GM13977 (cell line): ENCODE measurements around the gene HIVEP3.

Source experiments
- DNase-seq: peaks from one replicate; pipeline ENCODE4 v3.0.0; 2012; ENCODE audit warnings: low spot score
- in situ Hi-C: fragments of 300-500 bp; cut with MboI; formaldehyde crosslinking; loops from one replicate; pipeline ENCODE4 v1.12.0; 2022; ENCODE audit warnings: low sequenced_read_pairs, low pct_unique_long_range_greater_than_20kb, mixed read lengths, inconsistent platforms; ENCODE audit not compliant: unreplicated experiment
- TF ChIP-seq, protein P1 (sequence below): IDR thresholded peaks from 2 replicates; pipeline ENCODE4 v1.5.1; 2012; ENCODE audit warnings: mild to moderate bottlenecking, control low read depth; ENCODE audit not compliant: insufficient read depth; ENCODE audit errors: extremely low read depth, missing control alignments

HIVEP3 gene

DNA sequence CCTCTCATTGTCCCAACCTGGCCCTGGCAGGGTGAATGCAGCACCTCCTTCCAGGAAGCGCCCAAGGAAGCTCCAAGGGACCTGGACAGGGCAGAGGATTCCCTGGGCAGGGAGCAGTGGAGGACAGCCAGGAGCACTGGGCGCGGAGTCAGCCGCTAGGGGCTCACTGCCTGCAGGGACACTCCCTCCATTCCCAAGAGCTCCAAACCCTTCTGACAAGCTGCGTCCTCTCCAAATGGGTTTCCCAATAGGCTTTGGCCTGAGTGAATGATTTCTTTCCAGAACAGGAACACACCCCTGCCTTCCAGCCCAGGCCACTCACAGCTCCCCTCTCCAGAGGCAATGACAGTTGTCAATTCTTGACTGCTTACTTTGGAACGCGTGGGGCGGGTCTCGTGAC lies 305.8 kb downstream of the HIVEP3 start:
- TF ChIP-seq, protein P1, sequence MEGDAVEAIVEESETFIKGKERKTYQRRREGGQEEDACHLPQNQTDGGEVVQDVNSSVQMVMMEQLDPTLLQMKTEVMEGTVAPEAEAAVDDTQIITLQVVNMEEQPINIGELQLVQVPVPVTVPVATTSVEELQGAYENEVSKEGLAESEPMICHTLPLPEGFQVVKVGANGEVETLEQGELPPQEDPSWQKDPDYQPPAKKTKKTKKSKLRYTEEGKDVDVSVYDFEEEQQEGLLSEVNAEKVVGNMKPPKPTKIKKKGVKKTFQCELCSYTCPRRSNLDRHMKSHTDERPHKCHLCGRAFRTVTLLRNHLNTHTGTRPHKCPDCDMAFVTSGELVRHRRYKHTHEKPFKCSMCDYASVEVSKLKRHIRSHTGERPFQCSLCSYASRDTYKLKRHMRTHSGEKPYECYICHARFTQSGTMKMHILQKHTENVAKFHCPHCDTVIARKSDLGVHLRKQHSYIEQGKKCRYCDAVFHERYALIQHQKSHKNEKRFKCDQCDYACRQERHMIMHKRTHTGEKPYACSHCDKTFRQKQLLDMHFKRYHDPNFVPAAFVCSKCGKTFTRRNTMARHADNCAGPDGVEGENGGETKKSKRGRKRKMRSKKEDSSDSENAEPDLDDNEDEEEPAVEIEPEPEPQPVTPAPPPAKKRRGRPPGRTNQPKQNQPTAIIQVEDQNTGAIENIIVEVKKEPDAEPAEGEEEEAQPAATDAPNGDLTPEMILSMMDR = no peak
- in situ Hi-C loops = no loop called here
- no peak for DNase-seq

- no peak for DNase-seq
- in situ Hi-C loops = no loop called here
- TF ChIP-seq, protein P1 = no peak
These were observed 306.7 kb downstream of the HIVEP3 start for GRCh38 chr1:41611932-41612450.

DNA sequence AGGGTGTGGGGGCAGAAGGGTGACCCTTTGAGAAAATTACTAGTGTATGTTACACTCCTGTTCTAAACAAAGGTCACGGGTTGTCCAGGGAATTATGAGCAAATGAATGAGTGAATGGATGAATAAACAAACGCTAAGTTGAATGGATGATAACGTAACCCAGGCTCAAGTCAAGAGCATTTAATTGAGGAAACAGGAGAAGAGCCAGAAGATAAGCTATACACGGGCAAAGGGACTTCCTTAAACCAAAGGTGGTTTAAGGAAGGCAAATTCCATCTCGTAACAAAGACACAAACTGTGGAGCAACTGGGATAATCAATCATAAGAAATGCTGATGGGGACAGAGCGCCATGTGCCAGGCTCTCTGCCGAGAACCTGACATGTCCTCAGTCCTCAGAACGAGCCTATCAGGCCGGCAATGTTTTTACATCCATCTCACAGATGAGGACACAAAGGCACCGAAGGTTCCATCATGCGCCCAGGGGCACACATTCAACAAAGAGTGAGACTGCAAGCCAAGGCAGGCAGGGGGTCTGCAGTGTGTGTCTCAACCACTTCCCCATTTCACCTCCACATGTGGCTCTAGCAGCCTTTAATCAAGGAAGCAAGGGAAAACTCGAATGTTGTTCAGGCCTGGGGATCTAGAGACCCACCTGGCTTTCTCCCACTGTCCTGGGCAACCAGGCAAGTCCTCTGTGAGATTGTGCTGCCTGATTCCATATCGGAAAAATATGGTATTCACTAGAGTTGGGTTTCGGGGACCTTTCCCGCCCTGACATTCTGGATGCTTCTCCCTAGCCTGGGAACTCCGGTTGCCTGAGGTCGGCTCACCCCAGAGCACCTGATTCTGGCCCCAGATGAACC lies 307.4 kb downstream of the HIVEP3 start:
- DNase-seq = no peak
- in situ Hi-C loops = no loop called here
- TF ChIP-seq, protein P1 = no peak

- TF ChIP-seq, protein P1 = no peak
- no peak for DNase-seq
- in situ Hi-C loops = no loop called here
These were observed 308.4 kb downstream of the HIVEP3 start for GRCh38 chr1:41610361-41610760.

GRCh38 chr1:41609166-41609883 lies 309.4 kb downstream of the HIVEP3 start:
- in situ Hi-C loops = no loop called here
- TF ChIP-seq, protein P1 = no peak
- no peak for DNase-seq

DNA sequence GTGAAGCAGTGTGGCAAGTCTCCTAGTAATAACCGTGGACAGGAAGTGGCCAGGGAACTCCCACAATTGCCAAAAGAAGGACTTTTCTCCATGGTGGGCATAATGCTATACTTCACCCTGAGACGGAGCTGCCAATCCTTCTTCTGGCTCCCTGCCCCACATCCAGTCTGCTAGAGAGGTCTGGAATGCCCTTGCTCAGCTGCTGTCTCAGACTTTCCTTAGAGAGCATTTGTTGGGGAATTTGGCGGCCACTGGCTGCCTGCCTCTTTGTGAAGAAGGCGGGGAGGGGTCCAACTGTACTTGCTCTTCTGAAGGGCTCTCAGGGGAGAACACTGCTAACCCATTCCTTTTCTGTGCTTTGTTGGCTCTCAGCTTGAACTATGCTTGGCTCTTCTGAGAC lies 310.5 kb downstream of the HIVEP3 start:
- DNase-seq = no peak
- TF ChIP-seq, protein P1 = no peak
- in situ Hi-C loops = no loop called here
